GM21390 (cell line): ENCODE measurements around the gene AHNAK2.

Source experiments
- ATAC-seq: cut with Tn5 transposase; IDR thresholded peaks from one replicate; pipeline ENCODE4 v1.9.1; 2021; ENCODE audit not compliant: unreplicated experiment

The AHNAK2 gene

DNA sequence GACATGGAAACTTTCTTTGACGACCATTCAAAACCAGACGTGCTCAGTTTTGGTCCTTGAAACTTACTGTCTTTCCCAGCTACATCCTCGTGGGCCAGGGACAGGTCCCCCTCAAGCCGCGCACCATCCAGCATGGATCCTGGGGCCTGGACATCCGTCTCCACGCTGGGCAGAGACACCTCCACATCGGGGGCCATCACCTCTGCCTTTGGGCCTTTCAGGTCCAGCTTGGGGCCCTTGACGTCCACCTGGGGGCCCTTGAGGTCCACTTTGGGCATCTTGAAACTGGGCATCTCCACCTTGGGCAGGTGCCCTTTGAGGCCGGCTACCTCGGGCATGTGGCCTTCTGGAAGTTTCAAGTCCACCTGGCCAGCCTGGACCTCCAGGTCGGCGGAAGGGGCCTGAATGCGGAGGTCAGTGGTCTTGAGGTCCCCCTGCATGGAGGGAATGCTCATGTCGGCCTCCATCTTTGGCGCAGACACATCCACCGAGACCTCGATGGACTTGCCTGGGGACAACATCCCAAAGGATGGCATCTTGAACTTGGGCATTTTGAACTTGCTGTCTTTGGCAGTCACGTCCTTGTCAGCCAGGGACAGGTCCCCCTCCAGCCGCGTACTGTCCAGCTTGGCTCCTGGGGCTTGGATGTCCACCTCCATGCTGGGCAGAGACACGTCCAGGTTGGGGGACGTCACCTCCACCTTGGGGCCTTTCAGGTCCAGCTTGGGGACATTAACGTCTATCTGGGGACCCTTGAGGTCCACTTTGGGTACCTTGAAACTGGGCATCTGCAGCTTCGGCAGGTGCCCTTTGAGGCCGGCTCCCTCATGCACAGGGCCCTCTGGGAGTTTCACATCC lies 36.4 kb downstream of the AHNAK2 start:
- ATAC-seq: no peak

DNA sequence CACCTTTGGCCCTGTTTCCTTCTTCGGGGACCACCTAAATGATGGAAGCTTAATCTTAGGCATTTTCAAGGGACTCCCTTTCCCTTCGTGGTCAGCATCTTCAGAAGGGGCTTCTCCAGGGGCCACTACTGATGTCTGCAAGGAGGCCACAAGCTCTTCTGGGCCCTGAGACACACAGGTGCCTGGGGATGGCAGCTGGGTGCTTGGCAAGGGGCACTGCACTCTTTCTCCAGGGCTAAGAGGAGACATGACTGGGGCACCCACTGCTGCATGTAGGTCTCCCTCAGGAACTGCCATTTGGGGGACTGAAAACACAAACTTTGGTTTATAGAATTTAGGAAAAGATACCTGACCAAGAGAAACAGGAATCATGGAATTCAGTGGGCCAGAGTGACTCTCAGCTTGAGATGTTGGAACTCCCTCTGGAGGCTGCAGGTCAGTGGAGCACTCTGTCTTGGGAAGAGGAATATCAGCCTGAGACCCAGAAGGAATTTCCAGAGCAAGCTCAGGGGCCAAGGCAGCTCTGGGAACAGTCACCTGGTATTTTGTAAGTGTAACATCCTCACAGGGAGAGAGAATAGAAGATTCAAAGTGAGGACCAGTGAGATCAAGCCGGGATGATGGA lies 37.5 kb downstream of the AHNAK2 start:
- no peak for ATAC-seq

DNA sequence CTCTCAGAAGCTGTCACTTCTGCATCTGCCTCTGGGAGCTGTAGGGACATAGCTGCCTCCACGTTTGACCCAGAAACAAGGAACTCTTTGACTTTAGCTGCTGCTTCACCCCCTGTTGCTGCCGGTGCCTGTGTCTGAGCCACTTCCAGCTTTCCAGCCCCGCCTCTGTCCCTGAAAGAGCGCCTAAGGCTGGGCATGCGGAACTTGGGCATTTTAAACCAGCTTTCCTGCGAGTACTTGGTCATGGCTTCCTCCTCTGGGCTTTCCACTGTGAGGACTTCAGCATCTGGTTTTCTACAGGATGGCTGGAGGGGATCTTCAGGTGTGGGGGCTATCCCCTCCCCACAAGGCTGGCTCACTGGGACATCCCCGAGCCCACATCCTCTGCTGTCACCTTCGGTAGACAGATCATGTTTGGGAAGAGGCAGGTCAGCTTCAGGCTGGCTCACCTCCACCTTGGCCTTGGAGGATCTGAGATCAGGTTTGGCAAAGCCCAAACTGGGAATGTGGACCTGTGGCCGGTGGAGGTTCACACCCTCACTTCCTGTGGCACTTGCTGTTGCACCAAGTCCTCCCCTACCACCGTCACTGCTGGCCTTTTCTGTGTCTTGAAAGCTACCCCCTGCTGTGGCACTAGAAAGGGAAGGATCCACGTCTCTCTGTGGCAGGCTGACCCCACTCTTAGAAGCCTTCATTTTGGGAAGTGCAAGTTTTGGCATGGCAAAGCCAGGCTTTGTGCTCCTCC lies 38.3 kb downstream of the AHNAK2 start:
- ATAC-seq: no peak

DNA sequence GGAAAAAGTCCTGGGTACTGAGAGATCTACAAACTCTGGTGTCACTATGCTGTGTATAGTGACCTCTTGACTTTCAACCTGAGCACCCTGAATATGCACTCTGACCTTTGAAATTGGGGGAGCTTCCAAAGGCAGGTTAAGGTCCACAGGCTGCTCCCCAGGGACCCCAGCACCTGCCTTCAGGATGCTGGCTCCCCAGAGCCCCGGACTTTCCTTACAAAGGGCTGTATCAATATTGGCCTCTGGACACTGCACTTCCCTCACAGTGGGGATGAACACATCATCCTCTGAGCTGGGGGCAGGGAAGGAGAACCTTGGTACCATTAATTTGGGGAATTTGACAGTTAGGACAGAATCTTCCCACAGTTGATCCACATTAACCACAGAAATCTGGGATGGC lies 39.2 kb downstream of the AHNAK2 start:
- no peak for ATAC-seq

DNA sequence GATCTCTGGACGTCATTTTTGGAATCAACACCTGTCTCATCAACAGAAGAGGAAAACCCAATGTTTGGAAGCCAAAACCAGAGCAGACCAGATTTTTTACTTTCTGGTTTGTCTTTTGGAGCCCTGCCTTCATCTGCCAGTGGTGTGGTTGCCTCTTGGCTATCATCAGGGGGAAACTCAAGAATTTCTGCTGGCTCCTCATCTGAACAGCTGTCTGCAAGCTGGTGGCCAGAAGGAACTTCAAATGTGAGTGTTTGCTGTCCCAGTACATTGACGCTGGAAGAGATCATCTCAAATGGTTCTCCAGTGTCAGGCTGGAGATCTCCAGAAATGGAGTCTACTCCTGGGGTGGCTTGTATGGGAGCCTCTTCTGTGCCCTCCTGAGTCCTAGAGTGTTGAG lies 39.7 kb downstream of the AHNAK2 start:
- ATAC-seq: no peak

DNA sequence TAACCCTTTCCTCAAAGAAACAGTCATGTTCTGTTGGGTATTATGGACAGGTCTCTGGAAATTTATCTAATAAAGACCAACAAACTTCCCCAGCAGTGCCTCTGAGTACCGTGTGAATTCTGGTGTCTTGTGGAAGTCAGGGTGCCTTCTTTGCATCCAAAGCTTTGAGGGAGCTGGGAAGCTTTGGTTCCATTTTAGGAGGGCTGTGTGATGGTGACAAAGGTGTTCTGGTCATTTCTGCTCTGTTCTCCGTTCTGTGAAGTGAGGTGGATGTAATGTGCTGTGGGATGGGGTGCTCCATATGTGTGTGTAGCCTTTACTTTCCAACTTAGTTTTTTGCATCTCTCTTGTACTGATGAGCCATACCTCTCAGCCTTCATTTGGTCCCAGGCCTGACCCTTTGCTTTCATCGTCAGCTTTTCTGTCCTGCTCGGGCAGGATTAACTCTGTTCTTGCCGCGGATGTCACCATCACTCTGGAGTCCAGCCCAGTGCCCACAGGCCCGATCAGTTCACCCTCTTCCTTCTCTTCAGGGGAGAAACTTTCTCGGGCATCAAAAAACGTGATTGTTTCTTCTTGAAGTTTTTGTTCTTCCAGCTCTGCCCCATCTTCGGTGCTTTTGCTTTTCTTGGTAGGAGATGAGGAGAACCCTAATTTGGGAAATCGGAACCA lies 40.3 kb downstream of the AHNAK2 start:
- no peak for ATAC-seq

DNA sequence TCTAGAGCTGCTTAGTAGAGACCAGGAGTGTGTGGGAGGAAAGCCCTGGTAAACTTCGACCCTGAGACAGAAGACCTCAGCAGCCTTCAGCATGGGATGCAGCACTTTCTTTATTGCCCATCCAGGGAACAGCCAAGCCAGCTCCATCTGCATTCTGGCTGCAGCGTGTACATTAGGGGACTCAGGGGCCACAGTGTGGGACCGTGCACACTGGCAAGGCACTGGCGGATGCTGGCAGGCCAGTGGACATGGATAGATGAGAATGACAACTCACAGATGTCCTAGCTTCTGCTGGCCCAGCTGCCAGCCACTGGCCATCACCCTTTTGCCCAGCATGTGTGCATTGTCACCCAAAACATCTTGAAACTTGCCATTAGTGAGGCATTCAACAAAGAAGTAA lies 41.0 kb downstream of the AHNAK2 start:
- no peak for ATAC-seq

DNA sequence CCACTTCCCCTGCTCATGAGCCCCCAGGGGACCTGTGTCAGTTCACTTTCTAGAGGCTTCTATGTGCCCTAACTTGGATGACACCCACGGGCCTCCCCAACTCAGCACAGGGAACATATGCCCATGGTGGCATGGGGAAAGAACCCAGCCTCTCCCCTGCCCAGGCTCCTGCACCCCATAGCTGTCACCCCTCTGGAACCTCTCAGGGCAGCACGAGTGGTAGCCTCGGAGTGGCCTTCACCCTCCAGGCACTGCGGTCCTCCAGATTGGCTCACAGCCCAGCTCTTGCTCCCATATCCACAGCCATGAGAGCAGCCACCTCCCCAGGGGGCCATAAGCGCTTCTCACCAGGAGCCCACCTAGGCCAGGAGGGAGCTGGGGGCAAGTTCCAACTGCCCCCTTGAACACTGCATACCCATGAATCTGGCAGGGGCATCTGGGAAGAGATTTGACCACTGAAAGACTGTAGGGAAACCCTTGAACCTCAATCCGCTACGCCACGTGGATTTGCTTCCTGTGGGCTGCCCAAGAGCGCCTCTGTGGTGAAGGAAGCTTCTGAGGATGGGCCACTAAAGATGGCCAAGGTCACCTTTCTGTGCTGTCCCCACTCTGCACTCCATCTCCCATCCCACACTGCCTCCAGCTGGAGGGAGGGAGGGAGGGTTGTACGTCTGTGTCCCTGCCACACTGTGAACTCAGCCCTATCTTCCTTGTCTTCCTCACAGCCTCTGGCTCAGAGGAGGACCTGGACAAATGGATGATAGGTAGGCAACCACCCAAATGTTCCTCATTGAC lies 41.6 kb downstream of the AHNAK2 start:
- no peak for ATAC-seq

DNA sequence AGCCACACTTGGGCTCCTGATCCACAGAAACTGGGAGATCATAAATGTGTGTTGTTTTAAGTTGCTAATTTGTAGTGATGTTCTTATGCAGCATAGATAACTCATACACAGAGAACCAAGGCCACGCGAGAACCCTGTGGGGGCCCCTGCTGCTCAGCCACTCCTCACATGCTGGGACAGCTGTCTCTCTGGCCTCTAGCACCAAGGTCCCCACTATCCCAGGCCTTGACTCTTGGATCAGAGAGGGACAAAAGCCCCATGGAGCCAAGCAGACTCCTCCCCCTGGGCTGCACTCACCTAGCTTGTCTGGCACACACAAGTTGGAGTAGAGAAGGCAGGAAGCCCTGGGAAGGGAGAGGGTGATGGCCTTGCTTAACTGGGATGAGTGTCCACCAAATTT lies 42.2 kb downstream of the AHNAK2 start:
- no peak for ATAC-seq

DNA sequence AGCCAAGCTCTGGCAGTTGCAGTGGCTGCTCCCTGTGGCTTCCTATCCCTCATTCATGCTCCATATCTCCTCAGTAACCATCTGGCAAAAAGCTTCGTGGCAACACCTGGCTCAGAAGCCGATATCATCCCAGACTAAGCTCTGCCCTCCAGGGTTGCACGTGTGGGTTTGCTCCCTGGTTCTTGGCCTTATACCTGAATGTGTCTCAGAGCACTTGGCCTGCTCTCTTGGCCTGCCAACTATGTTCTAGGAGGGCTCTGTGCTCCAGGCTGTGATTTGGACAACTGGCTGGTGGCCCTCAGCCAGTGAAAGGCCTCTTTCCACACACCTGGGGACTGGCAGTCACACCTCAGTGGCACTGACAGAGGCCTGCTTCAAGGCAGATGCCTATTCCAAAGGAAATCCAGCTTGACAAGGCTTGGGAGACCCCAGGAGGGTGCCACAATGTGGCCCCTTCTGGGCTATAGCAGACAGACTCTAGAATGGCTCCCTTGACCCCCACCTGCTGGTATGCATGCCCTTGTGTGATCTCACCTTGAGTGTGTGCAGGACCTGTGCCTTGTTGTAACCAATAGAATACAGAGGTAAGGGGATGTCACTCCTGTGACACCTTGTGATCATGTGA lies 43.0 kb downstream of the AHNAK2 start:
- ATAC-seq: no peak

DNA sequence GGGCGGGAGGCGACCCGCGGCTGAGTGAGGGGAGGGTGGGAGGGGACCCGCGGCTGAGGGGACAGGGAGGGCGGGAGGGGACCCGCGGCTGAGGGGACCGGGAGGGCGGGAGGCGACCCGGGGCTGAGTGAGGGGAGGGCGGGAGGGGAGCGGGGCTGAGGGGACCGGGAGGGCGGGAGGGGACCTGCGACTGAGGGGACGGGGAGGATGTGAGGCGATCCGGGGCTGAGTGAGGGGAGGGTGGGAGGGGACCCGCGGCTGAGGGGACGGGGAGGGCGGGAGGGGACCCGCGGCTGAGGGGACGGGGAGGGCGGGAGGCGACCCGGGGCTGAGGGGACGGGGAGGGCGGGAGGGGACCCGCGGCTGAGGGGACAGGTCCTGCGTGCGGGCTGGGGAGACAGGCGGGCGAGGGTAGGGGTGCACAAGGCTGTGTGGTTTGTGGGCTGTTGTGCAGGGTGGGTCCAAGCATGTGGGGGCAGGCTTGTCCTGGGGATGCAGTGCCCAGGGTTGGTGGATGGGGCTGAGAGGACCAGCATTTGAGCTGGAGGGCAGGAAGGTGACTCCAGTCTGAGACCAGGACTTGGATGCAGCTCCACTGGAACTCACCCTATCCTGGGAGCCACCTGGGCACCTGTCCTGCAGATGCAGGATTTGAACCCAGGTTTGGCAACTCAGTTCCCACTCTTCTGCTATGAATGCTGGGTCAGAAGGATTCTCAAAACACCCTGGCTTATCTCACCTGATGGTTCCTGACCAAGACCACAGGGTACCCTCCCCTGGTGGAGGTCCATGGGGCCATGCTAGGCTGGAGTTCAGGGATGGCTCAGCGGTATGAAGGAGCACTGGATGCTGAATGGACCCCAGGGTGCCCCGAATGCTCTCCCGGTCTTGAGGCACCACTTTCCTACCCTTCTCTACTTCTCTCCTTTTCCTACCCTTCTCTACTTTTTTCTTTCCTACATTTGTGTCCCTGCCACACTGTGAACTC lies 44.1 kb downstream of the AHNAK2 start:
- ATAC-seq: no peak

DNA sequence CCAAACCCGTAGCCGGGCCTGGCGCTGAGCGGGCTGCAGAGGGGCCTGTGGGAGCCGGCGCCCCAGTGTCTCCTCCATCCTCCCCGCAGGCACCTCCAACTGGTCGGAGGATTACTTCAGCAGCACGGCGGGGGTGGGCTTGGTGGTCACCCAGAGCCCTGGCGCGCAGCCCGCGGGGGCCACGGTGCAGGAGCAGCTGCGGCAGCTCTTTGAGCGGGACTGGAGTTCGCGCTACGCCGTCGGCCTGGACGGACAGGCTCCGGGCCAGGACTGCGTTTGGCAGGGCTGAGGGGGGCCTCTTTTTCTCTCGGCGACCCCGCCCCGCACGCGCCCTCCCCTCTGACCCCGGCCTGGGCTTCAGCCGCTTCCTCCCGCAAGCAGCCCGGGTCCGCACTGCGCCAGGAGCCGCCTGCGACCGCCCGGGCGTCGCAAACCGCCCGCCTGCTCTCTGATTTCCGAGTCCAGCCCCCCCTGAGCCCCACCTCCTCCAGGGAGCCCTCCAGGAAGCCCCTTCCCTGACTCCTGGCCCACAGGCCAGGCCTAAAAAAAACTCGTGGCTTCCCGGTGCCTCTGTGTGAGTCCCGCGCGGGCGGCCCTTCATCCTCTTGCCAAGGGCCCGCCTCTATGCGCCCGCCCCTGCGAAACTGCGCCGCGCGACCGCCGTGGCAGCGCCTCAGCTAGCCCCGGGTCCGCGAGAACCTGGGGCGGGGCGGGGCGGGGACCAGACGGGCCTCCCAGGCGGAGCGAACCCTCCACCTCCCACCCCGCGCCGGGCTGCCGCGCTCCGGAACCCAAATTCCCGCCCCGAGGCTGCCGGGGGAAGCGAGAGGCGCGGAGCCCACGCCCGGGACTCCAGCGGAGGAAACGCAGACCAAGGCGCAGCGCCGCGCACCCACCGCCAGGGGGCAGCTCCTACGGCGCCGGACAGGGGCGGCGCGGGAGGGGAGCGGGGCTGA lies 45.2 kb downstream of the AHNAK2 start:
- ATAC-seq: peak; percentile 50

DNA sequence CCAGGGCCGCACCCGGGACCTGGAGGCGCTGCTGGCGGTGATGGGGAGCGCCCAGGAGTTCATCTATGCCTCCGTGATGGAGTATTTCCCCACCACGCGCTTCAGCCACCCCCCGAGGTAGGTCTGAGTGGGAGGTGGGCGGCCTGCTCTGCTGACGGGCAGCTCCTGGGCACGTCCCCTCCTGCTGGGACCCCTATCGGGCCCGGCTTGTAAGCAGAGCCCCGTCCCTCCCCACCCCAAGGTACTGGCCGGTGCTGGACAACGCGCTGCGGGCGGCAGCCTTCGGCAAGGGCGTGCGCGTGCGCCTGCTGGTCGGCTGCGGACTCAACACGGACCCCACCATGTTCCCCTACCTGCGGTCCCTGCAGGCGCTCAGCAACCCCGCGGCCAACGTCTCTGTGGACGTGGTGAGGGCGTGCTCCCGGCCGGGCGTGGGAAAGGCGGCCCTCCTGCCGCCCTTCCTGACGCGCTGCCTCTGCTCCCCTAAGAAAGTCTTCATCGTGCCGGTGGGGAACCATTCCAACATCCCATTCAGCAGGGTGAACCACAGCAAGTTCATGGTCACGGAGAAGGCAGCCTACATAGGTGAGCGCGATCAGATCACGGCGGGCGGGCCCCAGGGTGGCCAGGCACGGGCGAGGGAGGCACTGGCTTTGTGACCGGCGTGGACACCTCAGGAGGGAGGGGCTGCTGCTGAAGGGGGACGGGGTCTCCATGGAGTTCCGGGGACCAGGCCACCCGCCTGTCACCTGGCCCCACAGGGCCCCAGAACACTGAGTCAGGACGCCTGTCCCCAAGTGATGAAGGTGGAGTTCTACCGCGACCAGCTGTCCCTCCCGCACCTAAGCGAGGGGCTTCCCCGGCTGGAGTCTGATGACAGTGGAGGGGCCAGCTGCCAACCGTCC lies 46.2 kb downstream of the AHNAK2 start:
- no peak for ATAC-seq

DNA sequence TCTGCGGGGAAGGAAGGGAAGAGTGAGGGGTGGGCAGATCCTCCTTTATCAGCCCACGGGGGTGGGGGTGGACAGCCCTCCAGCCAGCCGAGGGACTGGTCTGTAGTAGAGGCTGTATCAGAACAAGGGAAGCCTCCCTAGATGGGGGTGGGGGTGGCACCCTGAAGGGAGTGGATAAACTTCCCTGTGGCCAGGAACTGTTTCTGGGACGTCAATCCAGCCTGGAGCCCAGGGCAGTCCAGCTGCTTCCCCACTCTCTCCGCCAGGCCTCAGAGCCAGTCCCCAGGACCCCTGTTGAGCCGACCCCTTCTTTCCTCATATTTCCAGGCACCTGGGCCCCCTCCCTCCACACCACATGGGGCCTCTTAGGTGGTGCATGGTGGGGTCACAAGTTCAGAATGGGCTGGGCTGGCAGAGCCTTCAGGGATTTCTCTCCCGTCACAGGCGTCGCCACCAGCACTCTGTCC lies 46.8 kb downstream of the AHNAK2 start:
- ATAC-seq: no peak

DNA sequence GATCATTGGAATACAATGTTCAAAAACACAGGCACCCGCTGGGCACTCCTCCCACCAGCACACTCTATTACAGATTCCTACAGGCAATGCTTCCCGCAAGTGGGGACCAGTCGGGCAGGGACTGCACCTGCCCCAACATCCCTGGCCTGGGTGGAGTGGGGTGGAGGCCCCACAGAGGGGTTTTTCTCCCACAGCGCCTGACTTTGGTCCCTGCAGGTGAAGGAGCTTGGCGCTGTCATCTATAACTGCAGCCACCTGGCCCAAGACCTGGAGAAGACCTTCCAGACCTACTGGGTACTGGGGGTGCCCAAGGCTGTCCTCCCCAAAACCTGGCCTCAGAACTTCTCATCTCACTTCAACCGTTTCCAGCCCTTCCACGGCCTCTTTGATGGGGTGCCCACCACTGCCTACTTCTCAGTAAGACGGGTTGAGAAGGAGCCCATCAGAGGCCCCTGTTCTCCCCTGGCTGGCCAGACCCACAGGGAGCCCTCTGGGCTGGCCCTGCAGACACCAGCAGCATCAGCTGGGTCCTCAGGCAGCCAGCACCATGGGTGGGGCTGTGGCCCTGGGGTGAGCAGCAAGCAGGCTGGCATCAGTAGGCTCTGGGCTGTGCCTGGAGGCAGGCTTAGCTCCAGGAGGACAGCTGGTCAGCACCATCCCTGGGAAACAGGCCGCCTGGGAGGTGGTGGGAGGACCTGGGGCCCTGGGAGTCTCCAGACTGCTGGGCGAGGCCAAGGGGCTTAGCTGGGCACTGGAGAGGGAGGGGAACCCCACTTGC lies 47.5 kb downstream of the AHNAK2 start:
- no peak for ATAC-seq
